ENCODE results near the gene SPINK1. TPM values are rescaled to one million over a fixed set of nuclear protein-coding genes. Genes with fewer than 3 reads are reported as not detected.

SPINK1 gene
- total and polyA plus RNA-seq, 9 of the 15 experiments (the other 6 are each of a cell fraction or from before 2014, with no cell fraction given), result 0.45 to 2.2 (median 0.65) TPM; not detected in 1

- POLR2A ChIA-PET, result interaction anchor here (0.6 to 0.7 kb wide), 2 partner anchors 15 to 232 kb away, joined by 3 read pairs; no protein-coding TSS in a partner anchor
- in situ Hi-C loops (cut with MboI), result no loop called here
- FAIRE-seq, result no peak
Observed at GRCh38 chr5:147796556-147797308, 34.7 kb downstream of the SPINK1 start.

More at GRCh38 chr5:147796556-147797308, 34.7 kb downstream of the SPINK1 start:
- H3K36me3 ChIP-seq (ENCODE audit: control insufficient read depth, insufficient read depth, low read length), result no peaks in the 10 kb centered on the region
- CTCF ChIA-PET (ENCODE audit: low intra/inter-chr PET ratio), result no interaction called here
- H3K4me3 ChIP-seq, result no peak overlapping the region
- no peak overlapping the region for H2AFZ ChIP-seq (ENCODE audit: low read depth, low read length)
- H3K9me3 ChIP-seq (replicated peaks; ENCODE audit: control insufficient read depth, insufficient read depth, low read depth, low read length), result peaks cover 1% of the 10 kb centered on the region; the same call in 1 of the 2 replicates
- no peaks in the 10 kb centered on the region for H3K27me3 ChIP-seq (ENCODE audit: control insufficient read depth in 2 of 2, insufficient read depth in 2 of 2, low read length in 2 of 2)
- H3K4me1 ChIP-seq (replicated peaks in 1 of 2; ENCODE audit: control insufficient read depth in 2 of 2, insufficient read depth in 2 of 2, low read length in 2 of 2), result no peaks in the 10 kb centered on the region
- H3K4me2 ChIP-seq (ENCODE audit: insufficient read depth, low read length), result no peak overlapping the region
- intact Hi-C loops (cut with micrococcal nuclease), result no loop called here
- H3K9ac ChIP-seq (ENCODE audit: insufficient read depth in 1 of 2, low read depth in 2 of 2, low read length in 2 of 2), result no peak overlapping the region
- no peaks in the 10 kb centered on the region for H4K20me1 ChIP-seq (replicated peaks; ENCODE audit: control insufficient read depth, insufficient read depth, low read length)
- ATAC-seq (no peak), DNase-seq (ENCODE audit: extremely low read depth in 1 of 4, low spot score in 3 of 4) (no peak)
- no peaks in the 10 kb centered on the region for H3K79me2 ChIP-seq (ENCODE audit: control insufficient read depth, insufficient read depth, low read length)
- H3K9me1 ChIP-seq (ENCODE audit: control insufficient read depth, insufficient read depth, low read length), result no peaks in the 10 kb centered on the region
- TF ChIP-seq HDGF (IDR thresholded peaks at IDR 0.05) (no peak), NCOA6 (IDR thresholded peaks at IDR 0.05) (no peak), GABPA (tag; conservative IDR thresholded peaks at IDR 0.05; ENCODE audit: low read depth) (no peak), XRCC5 (IDR thresholded peaks at IDR 0.05; ENCODE audit: low read depth, low read length) (no peak), NEUROD1 (IDR thresholded peaks at IDR 0.05; ENCODE audit: borderline replicate concordance, low read depth, low read length, partially characterized antibody) (no peak), ZEB2 (IDR thresholded peaks at IDR 0.05) (no peak), EGR1 (conservative IDR thresholded peaks at IDR 0.05) (no peak), NONO (IDR thresholded peaks at IDR 0.05; ENCODE audit: low read depth in 2 of 2, low read length in 1 of 2) (no peak), ZNF316 (IDR thresholded peaks at IDR 0.05) (no peak), TRIM24 (IDR thresholded peaks at IDR 0.05) (no peak)
- TF ChIP-seq, protein P1, sequence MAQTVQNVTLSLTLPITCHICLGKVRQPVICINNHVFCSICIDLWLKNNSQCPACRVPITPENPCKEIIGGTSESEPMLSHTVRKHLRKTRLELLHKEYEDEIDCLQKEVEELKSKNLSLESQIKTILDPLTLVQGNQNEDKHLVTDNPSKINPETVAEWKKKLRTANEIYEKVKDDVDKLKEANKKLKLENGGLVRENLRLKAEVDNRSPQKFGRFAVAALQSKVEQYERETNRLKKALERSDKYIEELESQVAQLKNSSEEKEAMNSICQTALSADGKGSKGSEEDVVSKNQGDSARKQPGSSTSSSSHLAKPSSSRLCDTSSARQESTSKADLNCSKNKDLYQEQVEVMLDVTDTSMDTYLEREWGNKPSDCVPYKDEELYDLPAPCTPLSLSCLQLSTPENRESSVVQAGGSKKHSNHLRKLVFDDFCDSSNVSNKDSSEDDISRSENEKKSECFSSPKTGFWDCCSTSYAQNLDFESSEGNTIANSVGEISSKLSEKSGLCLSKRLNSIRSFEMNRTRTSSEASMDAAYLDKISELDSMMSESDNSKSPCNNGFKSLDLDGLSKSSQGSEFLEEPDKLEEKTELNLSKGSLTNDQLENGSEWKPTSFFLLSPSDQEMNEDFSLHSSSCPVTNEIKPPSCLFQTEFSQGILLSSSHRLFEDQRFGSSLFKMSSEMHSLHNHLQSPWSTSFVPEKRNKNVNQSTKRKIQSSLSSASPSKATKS (CRISPR knock-in tag; IDR thresholded peaks at IDR 0.05), result no peak
- no peak overlapping the region for H3K27ac ChIP-seq (ENCODE audit: extremely low read depth, low read depth, low read length)
- no TSS peak for BruUV-seq (replicated peaks)
- 1% methylated on average over 6 of the region's 6 CpGs for WGBS (ENCODE audit: insufficient coverage, low coverage, missing lambda C conversion rate)

Data from K562 (cell line).